Activated CD8-positive, alpha-beta T cell treated with anti-CD3 and anti-CD28 coated beads, Interleukin-2, amount 10 ng/mL, durations not matched to agents 7 days and 5 days (primary cell): Measurements from ENCODE around the gene DGKB. TPM values are rescaled to one million over a fixed set of nuclear protein-coding genes. Genes with fewer than 3 reads are reported as not detected.

ENCODE experiments used
- ATAC-seq: fragments of 150-1000 bp; cut with Tn5 transposase; one replicate; pipeline ENCODE4 v1.10.0; 2021; ENCODE audit warnings: moderate library complexity
- CTCF ChIA-PET: fragments of 350-600 bp; sonication (Branson Sonifier 250); formaldehyde crosslinking; loops from one replicate; lab custom pipeline; 2021; ENCODE audit warnings: antibody characterized with exemption; lab: Charles Lee
- POLR2A ChIA-PET: fragments of 350-600 bp; sonication (Branson Sonifier 250); formaldehyde crosslinking; loops from one replicate; lab custom pipeline; 2021; ENCODE audit warnings: antibody characterized with exemption; lab: Charles Lee
- DNase-seq: peaks from one replicate; pipeline ENCODE4 v3.0.0-alpha.2; 2020
- H3K27ac Mint-ChIP-seq: one replicate; pipeline ENCODE4 v1.8.0; 2021; ENCODE audit warnings: mild to moderate bottlenecking, mixed read lengths
- H3K27me3 Mint-ChIP-seq: one replicate; pipeline ENCODE4 v1.8.0; 2021; ENCODE audit warnings: low read depth, mixed read lengths
- H3K36me3 Mint-ChIP-seq: one replicate; pipeline ENCODE4 v1.8.0; 2021; ENCODE audit warnings: low read depth, mixed read lengths
- H3K4me1 Mint-ChIP-seq: one replicate; pipeline ENCODE4 v1.8.0; 2021; ENCODE audit warnings: low read depth, mixed read lengths
- H3K4me3 Mint-ChIP-seq: one replicate; pipeline ENCODE4 v1.8.0; 2021; ENCODE audit warnings: mild to moderate bottlenecking, mixed read lengths
- H3K9me3 Mint-ChIP-seq: one replicate; pipeline ENCODE4 v1.8.0; 2022; ENCODE audit warnings: mixed read lengths; ENCODE audit not compliant: insufficient read depth
- total RNA-seq, 2 experiments: library from RNA; stranded (reverse); gene quantifications; one replicate each; pipeline ENCODE4 v1.2.3, GENCODE V29; 2021

Gene DGKB
- total RNA-seq, 2 experiments from 2014 or later, result not detected

GRCh38 chr7:14600766-14601367 lies 301.7 kb downstream of the DGKB start:
- ATAC-seq (no peak), DNase-seq (no peak)
- peaks cover 5% of the 10 kb centered on the region for H3K9me3 Mint-ChIP-seq
- no peaks in the 10 kb centered on the region for H3K27me3 Mint-ChIP-seq
- H3K36me3 Mint-ChIP-seq, result no peaks in the 10 kb centered on the region
- POLR2A ChIA-PET, result no interaction called here
- no peak overlapping the region for H3K27ac Mint-ChIP-seq
- no peaks in the 10 kb centered on the region for H3K4me1 Mint-ChIP-seq
- no peak overlapping the region for H3K4me3 Mint-ChIP-seq
- CTCF ChIA-PET, result no interaction called here

- Mint-ChIP-seq H3K27me3 (no peaks in the 10 kb centered on the region), H3K27ac (no peak overlapping the region), H3K4me1 (no peaks in the 10 kb centered on the region), H3K4me3 (no peak overlapping the region), H3K36me3 (no peaks in the 10 kb centered on the region), H3K9me3 (peaks cover 5% of the 10 kb centered on the region)
- ChIA-PET POLR2A (no interaction called here), CTCF (no interaction called here)
- DNase-seq (no peak), ATAC-seq (no peak)
These were observed 303.6 kb downstream of the DGKB start for GRCh38 chr7:14598978-14599377.

GRCh38 chr7:14596421-14596820 lies 306.1 kb downstream of the DGKB start:
- Mint-ChIP-seq H3K36me3 (no peaks in the 10 kb centered on the region), H3K27ac (no peak overlapping the region), H3K27me3 (no peaks in the 10 kb centered on the region), H3K9me3 (peaks cover 5% of the 10 kb centered on the region), H3K4me3 (no peak overlapping the region), H3K4me1 (no peaks in the 10 kb centered on the region)
- POLR2A ChIA-PET, result no interaction called here
- no peak for ATAC-seq
- CTCF ChIA-PET, result no interaction called here
- DNase-seq, result no peak

GRCh38 chr7:14590206-14590605 lies 312.3 kb downstream of the DGKB start:
- Mint-ChIP-seq H3K27me3 (no peaks in the 10 kb centered on the region), H3K36me3 (no peaks in the 10 kb centered on the region), H3K4me1 (no peaks in the 10 kb centered on the region), H3K27ac (no peak overlapping the region), H3K9me3 (no peaks in the 10 kb centered on the region), H3K4me3 (no peak overlapping the region)
- ChIA-PET POLR2A (no interaction called here), CTCF (no interaction called here)
- no peak for DNase-seq
- no peak for ATAC-seq

- Mint-ChIP-seq H3K27me3 (no peaks in the 10 kb centered on the region), H3K4me3 (no peak overlapping the region), H3K4me1 (no peaks in the 10 kb centered on the region), H3K27ac (no peak overlapping the region), H3K36me3 (no peaks in the 10 kb centered on the region), H3K9me3 (peaks cover 6% of the 10 kb centered on the region)
- ATAC-seq (no peak), DNase-seq (no peak)
- ChIA-PET CTCF (no interaction called here), POLR2A (no interaction called here)
These were observed 317.3 kb downstream of the DGKB start for GRCh38 chr7:14585232-14585631.

GRCh38 chr7:14583518-14583917 lies 319.0 kb downstream of the DGKB start:
- DNase-seq (no peak), ATAC-seq (no peak)
- ChIA-PET POLR2A (no interaction called here), CTCF (no interaction called here)
- Mint-ChIP-seq H3K27me3 (no peaks in the 10 kb centered on the region), H3K9me3 (peaks cover 6% of the 10 kb centered on the region), H3K36me3 (no peaks in the 10 kb centered on the region), H3K27ac (no peak overlapping the region), H3K4me1 (no peaks in the 10 kb centered on the region), H3K4me3 (no peak overlapping the region)

- Mint-ChIP-seq H3K9me3 (peaks cover 6% of the 10 kb centered on the region), H3K36me3 (no peaks in the 10 kb centered on the region), H3K4me3 (no peak overlapping the region), H3K27me3 (no peaks in the 10 kb centered on the region), H3K4me1 (no peaks in the 10 kb centered on the region), H3K27ac (no peak overlapping the region)
- ATAC-seq (no peak), DNase-seq (no peak)
- CTCF ChIA-PET, result no interaction called here
- POLR2A ChIA-PET, result no interaction called here
These were observed 320.5 kb downstream of the DGKB start for GRCh38 chr7:14582010-14582409.

GRCh38 chr7:14579971-14580370 lies 322.6 kb downstream of the DGKB start:
- ChIA-PET CTCF (no interaction called here), POLR2A (no interaction called here)
- ATAC-seq (no peak), DNase-seq (no peak)
- Mint-ChIP-seq H3K27me3 (no peaks in the 10 kb centered on the region), H3K4me1 (no peaks in the 10 kb centered on the region), H3K4me3 (no peak overlapping the region), H3K36me3 (no peaks in the 10 kb centered on the region), H3K27ac (no peak overlapping the region), H3K9me3 (peaks cover 6% of the 10 kb centered on the region)

GRCh38 chr7:14576578-14576977 lies 326.0 kb downstream of the DGKB start:
- H3K27ac Mint-ChIP-seq, result no peak overlapping the region
- no peaks in the 10 kb centered on the region for H3K27me3 Mint-ChIP-seq
- H3K4me1 Mint-ChIP-seq, result no peaks in the 10 kb centered on the region
- no peak overlapping the region for H3K4me3 Mint-ChIP-seq
- H3K9me3 Mint-ChIP-seq, result peaks cover 2% of the 10 kb centered on the region
- ATAC-seq (no peak), DNase-seq (no peak)
- CTCF ChIA-PET, result no interaction called here
- H3K36me3 Mint-ChIP-seq, result no peaks in the 10 kb centered on the region
- POLR2A ChIA-PET, result no interaction called here

- Mint-ChIP-seq H3K4me1 (no peaks in the 10 kb centered on the region), H3K27me3 (no peaks in the 10 kb centered on the region), H3K36me3 (no peaks in the 10 kb centered on the region), H3K4me3 (no peak overlapping the region), H3K9me3 (peaks cover 7% of the 10 kb centered on the region), H3K27ac (no peak overlapping the region)
- DNase-seq (no peak), ATAC-seq (no peak)
- POLR2A ChIA-PET, result interaction anchor here (0.7 kb wide), 1 partner anchor 650 kb away, joined by 3 read pairs; no protein-coding TSS in a partner anchor
- CTCF ChIA-PET, result no interaction called here
These were observed 331.6 kb downstream of the DGKB start for GRCh38 chr7:14570750-14571607.

- Mint-ChIP-seq H3K36me3 (no peaks in the 10 kb centered on the region), H3K4me1 (no peaks in the 10 kb centered on the region), H3K4me3 (no peak overlapping the region), H3K27me3 (no peaks in the 10 kb centered on the region), H3K9me3 (no peaks in the 10 kb centered on the region), H3K27ac (no peak overlapping the region)
- ChIA-PET POLR2A (interaction anchor here (0.5 kb wide), 1 partner anchor 557 kb away, joined by 3 read pairs; no protein-coding TSS in a partner anchor), CTCF (no interaction called here)
- no peak for ATAC-seq
- no peak for DNase-seq
These were observed 350.5 kb downstream of the DGKB start for GRCh38 chr7:14552060-14552459.

- Mint-ChIP-seq H3K4me3 (no peak overlapping the region), H3K4me1 (no peaks in the 10 kb centered on the region), H3K9me3 (no peaks in the 10 kb centered on the region), H3K27ac (no peak overlapping the region), H3K36me3 (no peaks in the 10 kb centered on the region), H3K27me3 (no peaks in the 10 kb centered on the region)
- ChIA-PET POLR2A (no interaction called here), CTCF (no interaction called here)
- ATAC-seq (no peak), DNase-seq (no peak)
These were observed 351.2 kb downstream of the DGKB start for GRCh38 chr7:14551310-14551709.
